ENCODE data around the gene KLHL1.

GRCh38 chr13:69683921-69684686, 424.1 kb downstream of the KLHL1 start:
- TF ChIP-seq POLR2A (IDR thresholded peaks at IDR 0.05) (no peak), CTCF (IDR thresholded peaks at IDR 0.05 in 4 of 5, conservative IDR thresholded peaks at IDR 0.05 in 1 of 5) (no peak)
